Lower leg skin (tissue), 4 donors: ENCODE results near the gene NCAM2. TPM values are rescaled to one million over a fixed set of nuclear protein-coding genes. Genes with fewer than 3 reads are reported as not detected.

Source experiments
- DNase-seq, 2 donors: peaks; one replicate each; pipeline ENCODE4 v3.0.0-alpha.2; 2019; ENCODE audit warnings: low spot score in 2 of 2
- H3K4me3 ChIP-seq: fragments of 200-600 bp; sonication (generic); 2 replicates; pipeline ENCODE4 v1.5.1; 2017; ENCODE audit warnings: mild to moderate bottlenecking, low read depth; ENCODE audit not compliant: poor library complexity, severe bottlenecking
- POLR2A ChIP-seq, 2 donors: fragments of 450-650 bp; IDR thresholded peaks; one replicate each; pipeline ENCODE4 v1.6.1; 2016 to 2017; ENCODE audit warnings: antibody characterized with exemption in 2 of 2, mild to moderate bottlenecking in 1 of 2, moderate library complexity in 1 of 2
- WGBS, 2 donors: methylation state at CpG; one replicate each; pipeline ENCODE4 v1.1.5; 2018; 5-methylcytosine and 5-hydroxymethylcytosine counted together
- intact Hi-C: fragments of 100-400 bp; cut with DNase I; formaldehyde crosslinking; loops from one replicate; pipeline ENCODE4 v1.15.0; 2023; ENCODE audit warnings: low total_unique reads
- total RNA-seq, 4 donors: library from RNA; depleted of rRNA; stranded (reverse); fragments of >200 nt; gene quantifications; one replicate each; pipeline ENCODE4 v1.1.0, GENCODE V29; 2016
- TF ChIP-seq, protein P1 (sequence below), 3 donors: fragments of 450-650 bp; IDR thresholded peaks; one replicate each; pipeline ENCODE4 v1.5.1; 2016; ENCODE audit warnings: antibody characterized with exemption in 3 of 3, mild to moderate bottlenecking in 3 of 3, moderate library complexity in 2 of 3

The NCAM2 gene
- total RNA-seq, 4 donors from 2014 or later: 0.61 to 3.2 (median 0.91) TPM

DNA sequence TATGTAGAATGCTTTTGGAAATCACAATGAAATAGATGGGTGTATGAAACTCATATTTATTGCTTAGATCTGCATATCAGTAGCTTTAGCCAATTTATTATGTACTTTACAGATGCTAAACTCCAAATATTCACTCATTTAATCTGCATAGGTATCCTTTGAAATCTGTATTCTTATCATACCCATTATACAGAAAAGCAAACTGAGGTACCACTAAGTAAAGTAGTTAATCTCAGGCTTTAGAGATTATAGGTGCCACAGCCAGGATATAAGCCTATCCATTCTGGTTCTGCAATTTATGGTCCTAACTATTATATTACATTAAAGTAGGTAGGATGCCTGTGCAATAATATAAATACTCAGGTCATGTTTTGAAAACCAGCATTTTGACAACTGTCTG, 369.4 kb downstream of the NCAM2 start:
- no peak overlapping the region for H3K4me3 ChIP-seq
- DNase-seq: no peak
- intact Hi-C loops: loop anchor here (10.0 kb wide), 1 partner anchor 1397 kb away; no protein-coding TSS in a partner anchor
- TF ChIP-seq, protein P1, sequence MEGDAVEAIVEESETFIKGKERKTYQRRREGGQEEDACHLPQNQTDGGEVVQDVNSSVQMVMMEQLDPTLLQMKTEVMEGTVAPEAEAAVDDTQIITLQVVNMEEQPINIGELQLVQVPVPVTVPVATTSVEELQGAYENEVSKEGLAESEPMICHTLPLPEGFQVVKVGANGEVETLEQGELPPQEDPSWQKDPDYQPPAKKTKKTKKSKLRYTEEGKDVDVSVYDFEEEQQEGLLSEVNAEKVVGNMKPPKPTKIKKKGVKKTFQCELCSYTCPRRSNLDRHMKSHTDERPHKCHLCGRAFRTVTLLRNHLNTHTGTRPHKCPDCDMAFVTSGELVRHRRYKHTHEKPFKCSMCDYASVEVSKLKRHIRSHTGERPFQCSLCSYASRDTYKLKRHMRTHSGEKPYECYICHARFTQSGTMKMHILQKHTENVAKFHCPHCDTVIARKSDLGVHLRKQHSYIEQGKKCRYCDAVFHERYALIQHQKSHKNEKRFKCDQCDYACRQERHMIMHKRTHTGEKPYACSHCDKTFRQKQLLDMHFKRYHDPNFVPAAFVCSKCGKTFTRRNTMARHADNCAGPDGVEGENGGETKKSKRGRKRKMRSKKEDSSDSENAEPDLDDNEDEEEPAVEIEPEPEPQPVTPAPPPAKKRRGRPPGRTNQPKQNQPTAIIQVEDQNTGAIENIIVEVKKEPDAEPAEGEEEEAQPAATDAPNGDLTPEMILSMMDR (IDR thresholded peaks at IDR 0.05): no peak
- no peak for TF ChIP-seq POLR2A (IDR thresholded peaks at IDR 0.05)

DNA sequence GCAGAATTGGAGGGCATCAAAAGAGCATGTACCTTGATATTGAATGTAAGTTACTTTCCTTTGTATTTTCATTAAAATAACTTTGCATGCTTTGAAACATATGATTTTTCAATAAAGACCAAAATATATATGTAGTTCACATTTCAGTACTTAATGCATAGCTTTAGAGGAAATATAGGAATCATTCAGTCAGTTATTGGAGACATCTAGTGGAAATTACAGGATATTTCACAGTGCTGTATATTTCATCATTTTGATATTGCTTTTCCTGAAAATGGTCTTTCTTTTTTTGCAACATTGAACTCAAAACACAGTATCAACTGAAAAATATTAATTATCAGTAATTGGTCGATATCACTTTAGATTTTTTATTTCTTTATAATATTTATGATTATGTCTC, 375.8 kb downstream of the NCAM2 start:
- no peak for DNase-seq
- no peak for TF ChIP-seq POLR2A (IDR thresholded peaks at IDR 0.05)
- TF ChIP-seq, protein P1 (IDR thresholded peaks at IDR 0.05): no peak
- WGBS, 2 donors: 46 to 65% methylated on average over 1 of the region's 1 CpG
- intact Hi-C loops: no loop called here
- H3K4me3 ChIP-seq: no peak overlapping the region

DNA sequence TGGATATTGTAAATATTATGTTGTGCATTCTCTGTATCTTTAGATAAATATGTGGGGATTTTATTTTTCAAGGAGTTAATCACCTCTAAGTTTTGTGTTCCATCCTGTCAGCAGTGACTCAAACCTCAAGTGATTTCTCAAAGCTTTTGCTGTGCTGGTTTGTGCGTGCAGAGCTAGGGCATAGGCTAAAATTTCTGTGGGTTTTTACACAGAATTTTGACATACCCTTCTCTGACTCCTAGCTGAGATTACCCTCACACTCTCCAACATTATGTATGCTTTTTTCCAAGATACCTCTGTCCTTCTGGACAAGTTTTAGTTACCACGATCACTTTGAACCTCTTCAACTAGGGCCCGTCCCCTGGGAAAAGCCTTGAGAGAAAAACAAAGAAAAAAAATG, 384.9 kb downstream of the NCAM2 start:
- 73 to 75% methylated on average over 3 of the region's 3 CpGs for WGBS, 2 donors
- DNase-seq: no peak
- H3K4me3 ChIP-seq: no peak overlapping the region
- intact Hi-C loops: no loop called here
- TF ChIP-seq, protein P1 (IDR thresholded peaks at IDR 0.05): no peak
- TF ChIP-seq POLR2A (IDR thresholded peaks at IDR 0.05): no peak

DNA sequence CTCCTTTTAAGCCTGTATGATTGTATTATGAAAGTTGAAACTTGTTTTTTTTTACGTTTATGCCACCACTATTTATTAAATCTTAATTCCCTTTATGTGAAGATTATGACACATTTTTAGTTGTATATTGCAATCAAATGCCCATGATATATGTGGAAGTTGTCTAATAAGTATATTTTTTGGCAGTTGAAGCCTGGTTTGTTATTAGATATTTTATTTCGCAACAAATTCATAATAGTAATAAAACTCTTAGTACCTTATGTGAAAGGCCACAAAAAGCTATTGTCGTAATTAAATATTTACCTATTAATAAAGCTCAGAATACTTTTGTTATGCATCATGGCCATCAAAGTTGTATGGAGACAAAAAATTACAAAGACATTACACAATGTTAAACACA, 386.8 kb downstream of the NCAM2 start:
- H3K4me3 ChIP-seq: no peak overlapping the region
- no peak for DNase-seq
- 81 to 88% methylated on average over 3 of the region's 3 CpGs for WGBS, 2 donors
- TF ChIP-seq, protein P1 (IDR thresholded peaks at IDR 0.05): no peak
- TF ChIP-seq POLR2A (IDR thresholded peaks at IDR 0.05): no peak
- intact Hi-C loops: no loop called here

DNA sequence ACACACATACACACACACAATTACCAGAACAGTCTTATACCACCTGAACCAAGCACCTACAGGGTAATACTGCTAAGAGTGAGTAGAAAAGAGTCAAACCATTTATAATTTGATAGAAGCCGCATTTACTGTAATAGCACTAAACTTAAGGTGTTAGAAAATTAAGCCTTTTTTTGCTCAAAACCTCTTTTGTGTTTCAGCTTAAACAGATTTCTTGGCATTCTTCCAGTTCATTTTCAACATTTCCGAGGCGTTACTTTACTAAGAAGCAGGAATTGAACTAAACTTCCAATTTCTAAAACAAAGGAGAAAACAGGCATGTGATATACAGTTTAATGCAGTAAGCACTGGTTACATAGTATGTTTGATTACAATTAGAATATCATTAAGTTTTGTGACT, 387.2 kb downstream of the NCAM2 start:
- DNase-seq: no peak
- no peak for TF ChIP-seq POLR2A (IDR thresholded peaks at IDR 0.05)
- TF ChIP-seq, protein P1 (IDR thresholded peaks at IDR 0.05): no peak
- WGBS, 2 donors: 38 to 49% methylated on average over 3 of the region's 3 CpGs
- intact Hi-C loops: no loop called here
- H3K4me3 ChIP-seq: no peak overlapping the region

DNA sequence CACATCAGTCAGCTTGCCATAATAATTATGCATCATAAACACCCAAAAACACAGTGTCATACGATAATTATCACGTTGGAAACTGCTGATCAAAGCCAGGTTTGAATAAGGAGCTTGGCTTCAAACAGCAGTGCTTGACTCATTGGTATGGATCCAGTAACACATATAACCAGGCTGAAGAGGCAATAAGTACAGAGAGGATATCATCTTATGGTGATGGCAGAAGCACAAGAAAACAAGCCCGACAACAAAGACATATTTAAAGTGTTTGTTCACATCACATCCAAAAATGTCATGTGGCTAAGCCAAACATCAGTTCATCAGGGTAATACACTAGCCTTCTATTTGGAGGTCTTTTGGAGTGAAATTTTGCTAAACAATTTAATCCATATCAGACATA, 389.7 kb downstream of the NCAM2 start:
- no peak overlapping the region for H3K4me3 ChIP-seq
- WGBS, 2 donors: 21 to 29% methylated on average over 3 of the region's 3 CpGs
- TF ChIP-seq POLR2A (IDR thresholded peaks at IDR 0.05): no peak
- TF ChIP-seq, protein P1 (IDR thresholded peaks at IDR 0.05): no peak
- intact Hi-C loops: no loop called here
- no peak for DNase-seq
